ENCODE measurements around the gene ACVR1.
A peak's percentile ranks its signal among the peaks of the same experiment; 100 is the strongest.

ACVR1 gene

GRCh38 chr2:157822533-157822932 is 53.6 kb downstream of the ACVR1 start:
- TF ChIP-seq, protein P1, sequence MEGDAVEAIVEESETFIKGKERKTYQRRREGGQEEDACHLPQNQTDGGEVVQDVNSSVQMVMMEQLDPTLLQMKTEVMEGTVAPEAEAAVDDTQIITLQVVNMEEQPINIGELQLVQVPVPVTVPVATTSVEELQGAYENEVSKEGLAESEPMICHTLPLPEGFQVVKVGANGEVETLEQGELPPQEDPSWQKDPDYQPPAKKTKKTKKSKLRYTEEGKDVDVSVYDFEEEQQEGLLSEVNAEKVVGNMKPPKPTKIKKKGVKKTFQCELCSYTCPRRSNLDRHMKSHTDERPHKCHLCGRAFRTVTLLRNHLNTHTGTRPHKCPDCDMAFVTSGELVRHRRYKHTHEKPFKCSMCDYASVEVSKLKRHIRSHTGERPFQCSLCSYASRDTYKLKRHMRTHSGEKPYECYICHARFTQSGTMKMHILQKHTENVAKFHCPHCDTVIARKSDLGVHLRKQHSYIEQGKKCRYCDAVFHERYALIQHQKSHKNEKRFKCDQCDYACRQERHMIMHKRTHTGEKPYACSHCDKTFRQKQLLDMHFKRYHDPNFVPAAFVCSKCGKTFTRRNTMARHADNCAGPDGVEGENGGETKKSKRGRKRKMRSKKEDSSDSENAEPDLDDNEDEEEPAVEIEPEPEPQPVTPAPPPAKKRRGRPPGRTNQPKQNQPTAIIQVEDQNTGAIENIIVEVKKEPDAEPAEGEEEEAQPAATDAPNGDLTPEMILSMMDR (conservative IDR thresholded peaks at IDR 0.05; ENCODE audit: low read length) = no peak
- no peak overlapping the region for H3K4me3 ChIP-seq (ENCODE audit: low read length)
- no peak for DNase-seq (ENCODE audit: low read depth)

- no peak overlapping the region for H3K4me3 ChIP-seq (ENCODE audit: low read length)
- TF ChIP-seq, protein P1 (conservative IDR thresholded peaks at IDR 0.05; ENCODE audit: low read length) = no peak
- DNase-seq (ENCODE audit: low read depth) = no peak
These were observed 54.5 kb downstream of the ACVR1 start for GRCh38 chr2:157821519-157822131.

DNA sequence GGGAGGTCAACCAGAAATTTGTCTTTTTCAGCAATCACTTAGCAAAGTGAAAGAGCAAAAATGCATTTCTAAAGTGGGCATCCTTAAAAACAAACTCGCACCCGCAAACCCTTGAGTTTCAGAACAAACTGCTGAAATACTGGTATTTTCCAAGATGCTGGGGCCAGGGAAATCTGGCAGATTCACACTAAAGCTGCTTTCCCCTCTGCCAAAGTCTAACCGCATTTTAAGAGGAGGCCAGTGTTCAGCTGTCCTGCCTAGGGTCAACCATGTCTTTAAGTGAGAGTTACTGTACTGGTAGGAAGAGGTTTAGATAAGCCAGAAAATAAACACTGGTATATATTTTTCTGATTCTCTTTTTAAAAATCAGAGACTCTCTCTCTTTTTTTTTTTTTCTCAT is 55.9 kb downstream of the ACVR1 start:
- peak; percentile 53 for DNase-seq (ENCODE audit: low read depth)
- no peak overlapping the region for H3K4me3 ChIP-seq (ENCODE audit: low read length)
- TF ChIP-seq, protein P1 (conservative IDR thresholded peaks at IDR 0.05; ENCODE audit: low read length) = no peak

DNA sequence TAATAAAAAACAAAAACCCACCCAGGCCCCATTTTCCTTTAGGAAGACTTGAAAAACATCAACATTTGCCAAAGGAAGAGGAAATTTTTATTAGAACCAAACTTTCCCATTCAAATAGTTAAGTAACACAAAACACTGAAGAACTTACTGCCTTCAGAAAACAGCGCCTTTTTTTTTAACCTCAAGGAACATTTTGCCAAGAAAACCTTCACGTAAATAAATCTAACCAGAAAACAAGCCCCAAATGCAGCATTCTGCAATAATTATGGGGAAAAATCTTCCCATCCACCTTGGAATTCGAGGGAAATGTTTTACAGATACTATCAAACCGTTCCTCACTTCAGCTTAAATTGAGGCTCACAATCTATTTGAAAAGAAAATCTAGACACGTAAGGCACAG is 56.4 kb downstream of the ACVR1 start:
- H3K4me3 ChIP-seq (ENCODE audit: low read length) = no peak overlapping the region
- TF ChIP-seq, protein P1 (conservative IDR thresholded peaks at IDR 0.05; ENCODE audit: low read length) = no peak
- DNase-seq (ENCODE audit: low read depth) = no peak

DNA sequence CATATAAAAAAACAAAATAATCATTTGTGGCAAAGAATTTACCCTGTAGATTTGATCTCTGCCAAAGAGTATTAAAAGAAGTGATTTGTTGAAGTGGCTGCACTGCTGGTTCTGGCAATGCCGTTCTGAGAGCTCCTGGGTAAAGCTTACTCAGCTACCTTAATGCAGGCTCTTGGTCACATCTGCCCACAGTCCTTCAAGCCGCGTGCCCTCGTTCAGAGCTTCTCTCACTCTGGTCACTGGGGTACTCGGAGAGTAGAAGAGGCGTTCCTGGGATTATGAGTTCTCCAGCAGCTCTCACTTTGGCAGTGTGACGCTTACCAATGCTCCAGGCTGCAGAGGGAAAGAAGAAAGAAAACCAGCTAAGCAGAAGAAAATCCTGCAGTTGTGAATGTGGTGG is 57.9 kb downstream of the ACVR1 start:
- DNase-seq (ENCODE audit: low read depth) = no peak
- no peak overlapping the region for H3K4me3 ChIP-seq (ENCODE audit: low read length)
- TF ChIP-seq, protein P1 (conservative IDR thresholded peaks at IDR 0.05; ENCODE audit: low read length) = no peak

GRCh38 chr2:157815421-157815820 is 60.7 kb downstream of the ACVR1 start:
- TF ChIP-seq, protein P1 (conservative IDR thresholded peaks at IDR 0.05; ENCODE audit: low read length) = no peak

DNA sequence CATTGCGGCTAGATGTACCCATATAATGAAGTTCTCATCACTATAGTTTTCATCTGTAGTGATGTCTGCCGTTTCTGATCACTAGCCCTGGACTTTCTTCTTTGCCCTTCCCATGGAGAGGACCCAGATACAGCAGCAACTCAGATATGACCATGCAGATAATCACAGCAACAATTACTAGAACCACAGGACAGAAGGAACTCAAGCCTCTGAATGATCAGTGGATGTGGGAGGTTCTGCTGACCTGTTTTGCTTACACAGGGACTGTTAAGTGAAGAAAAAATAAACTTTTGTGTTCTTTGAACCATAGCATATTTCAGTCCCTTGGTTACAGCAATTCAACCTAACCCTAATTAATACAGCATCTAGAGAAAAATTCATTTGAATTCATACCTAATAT is 62.7 kb downstream of the ACVR1 start:
- DNase-seq (ENCODE audit: low read depth) = no peak
- TF ChIP-seq, protein P1 (conservative IDR thresholded peaks at IDR 0.05; ENCODE audit: low read length) = no peak
- no peak overlapping the region for H3K4me3 ChIP-seq (ENCODE audit: low read length)

More at GRCh38 chr2:157815421-157815820, 60.7 kb downstream of the ACVR1 start:
- no peak overlapping the region for H3K4me3 ChIP-seq (ENCODE audit: low read length)
- no peak for DNase-seq (ENCODE audit: low read depth)

Data from AG10803 (cell line).